Caco-2 (cell line): ENCODE data around the gene NDUFV3. TPM values are rescaled to one million over a fixed set of nuclear protein-coding genes. Genes with fewer than 3 reads are reported as not detected.
"Not testable (repeated sequence)": the region's sequence is repeated elsewhere in the genome, so short reads cannot be mapped to it uniquely, and the experiment has no call there.

ENCODE experiments used
- BruUV-seq: library from RNA; stranded (reverse); fragments of 400-500 nt; replicated peaks from 2 replicates; lab custom pipeline; 2021; lab: Mats Ljungman, UMichigan
- CTCF ChIA-PET: fragments of 300-600 bp; sonication (Branson Sonifier 250); formaldehyde crosslinking; loops from one replicate; lab custom pipeline; 2022; ENCODE audit warnings: antibody characterized with exemption; lab: Charles Lee
- POLR2A ChIA-PET: fragments of 300-600 bp; sonication (Branson Sonifier 250); formaldehyde crosslinking; loops from one replicate; lab custom pipeline; 2022; ENCODE audit warnings: antibody characterized with exemption; lab: Charles Lee
- DNase-seq, 2 experiments: peaks; one replicate each; pipeline versions ENCODE4 v3.0.0 to v3.0.0-alpha.2; 2020 to 2022
- H3K27me3 ChIP-seq: replicated peaks from 2 replicates; pipeline ENCODE4 v1.6.0; 2011; ENCODE audit warnings: low read length; ENCODE audit not compliant: control insufficient read depth, insufficient read depth
- H3K36me3 ChIP-seq: 2 replicates; pipeline ENCODE4 v1.5.1; 2011; ENCODE audit warnings: low read length; ENCODE audit not compliant: control insufficient read depth, insufficient read depth
- H3K4me1 ChIP-seq: fragments of 250-450 bp; sonication (Bioruptor Pico); 2 replicates; pipeline ENCODE4 v1.5.1; 2020; ENCODE audit warnings: mild to moderate bottlenecking
- H3K4me3 ChIP-seq: 2 replicates; pipeline ENCODE4 v1.5.1; 2011; ENCODE audit warnings: low read depth, mild to moderate bottlenecking, control low read depth, low read length
- H3K9me3 ChIP-seq: fragments of 250-450 bp; sonication (Bioruptor Pico); 2 replicates; pipeline ENCODE4 v1.5.1; 2020; ENCODE audit warnings: mild to moderate bottlenecking, moderate library complexity
- H3K27ac Mint-ChIP-seq: one replicate; pipeline ENCODE4 v1.8.0; 2022; ENCODE audit warnings: mixed read lengths; ENCODE audit not compliant: unreplicated experiment
- H3K27me3 Mint-ChIP-seq: one replicate; pipeline ENCODE4 v1.8.0; 2022; ENCODE audit warnings: mixed read lengths; ENCODE audit not compliant: insufficient read depth, unreplicated experiment
- H3K36me3 Mint-ChIP-seq: one replicate; pipeline ENCODE4 v1.8.0; 2022; ENCODE audit warnings: mild to moderate bottlenecking, mixed read lengths; ENCODE audit not compliant: insufficient read depth, unreplicated experiment
- H3K4me1 Mint-ChIP-seq: one replicate; pipeline ENCODE4 v1.8.0; 2022; ENCODE audit warnings: low read depth, mixed read lengths; ENCODE audit not compliant: unreplicated experiment
- H3K4me3 Mint-ChIP-seq: one replicate; pipeline ENCODE4 v1.8.0; 2022; ENCODE audit warnings: mild to moderate bottlenecking, moderate library complexity, mixed read lengths; ENCODE audit not compliant: unreplicated experiment
- H3K9me3 Mint-ChIP-seq: one replicate; pipeline ENCODE4 v1.8.0; 2022; ENCODE audit warnings: mixed read lengths; ENCODE audit not compliant: unreplicated experiment
- intact Hi-C: fragments of 100-400 bp; cut with micrococcal nuclease; formaldehyde crosslinking; loops from one replicate; pipeline ENCODE4 v1.10.0; 2022; ENCODE audit not compliant: unreplicated experiment
- total RNA-seq: library from RNA; stranded (reverse); gene quantifications from 2 replicates; pipeline ENCODE4 v1.2.3, GENCODE V29; 2022
- TF ChIP-seq, protein P1 (sequence below), 2 experiments: fragments of 200-600 bp in 1 of 2; IDR thresholded peaks; 1 replicate in 1 of 2; 2 replicates in 1 of 2; pipeline versions ENCODE4 v1.5.1 to v1.8.0; 2011 to 2022; ENCODE audit warnings: antibody characterized with exemption in 1 of 2, control low read depth in 1 of 2, inconsistent platforms in 1 of 2, low read depth in 1 of 2, low read length in 1 of 2, mild to moderate bottlenecking in 1 of 2, moderate library complexity in 1 of 2; ENCODE audit not compliant: insufficient read depth in 1 of 2, severe bottlenecking in 1 of 2, unreplicated experiment in 1 of 2

NDUFV3 gene
- total RNA-seq, 1 experiment from 2014 or later, result 32.5 TPM

DNA sequence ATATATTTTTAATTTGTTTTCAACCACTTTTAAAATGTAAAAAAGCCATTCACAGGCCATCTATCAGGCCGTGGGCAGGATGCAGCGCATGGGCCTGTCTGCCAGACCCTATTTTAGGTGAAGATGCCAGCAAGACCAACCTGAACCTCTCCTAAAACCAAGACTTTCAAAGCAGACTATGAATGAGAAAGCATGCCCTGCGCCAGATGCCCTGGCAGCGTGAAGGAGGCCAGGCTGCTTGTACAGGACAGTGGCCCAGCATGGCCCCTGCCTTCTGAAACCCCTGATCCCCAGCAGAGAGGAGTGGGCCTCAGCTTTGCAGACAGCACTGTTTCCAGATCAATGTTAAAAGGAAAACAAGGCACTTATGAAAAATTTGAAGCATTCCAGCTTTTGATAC lies 45.4 kb upstream of the NDUFV3 start:
- H3K36me3 Mint-ChIP-seq, result peaks cover 75% of the 10 kb centered on the region
- H3K27me3 ChIP-seq, result no peaks in the 10 kb centered on the region
- H3K27me3 Mint-ChIP-seq, result no peaks in the 10 kb centered on the region
- POLR2A ChIA-PET, result no interaction called here
- H3K9me3 Mint-ChIP-seq, result no peaks in the 10 kb centered on the region
- no peak for DNase-seq
- CTCF ChIA-PET, result no interaction called here
- H3K4me3 ChIP-seq, result no peak overlapping the region
- H3K9me3 ChIP-seq, result no peaks in the 10 kb centered on the region
- no TSS peak for BruUV-seq
- TF ChIP-seq, protein P1, sequence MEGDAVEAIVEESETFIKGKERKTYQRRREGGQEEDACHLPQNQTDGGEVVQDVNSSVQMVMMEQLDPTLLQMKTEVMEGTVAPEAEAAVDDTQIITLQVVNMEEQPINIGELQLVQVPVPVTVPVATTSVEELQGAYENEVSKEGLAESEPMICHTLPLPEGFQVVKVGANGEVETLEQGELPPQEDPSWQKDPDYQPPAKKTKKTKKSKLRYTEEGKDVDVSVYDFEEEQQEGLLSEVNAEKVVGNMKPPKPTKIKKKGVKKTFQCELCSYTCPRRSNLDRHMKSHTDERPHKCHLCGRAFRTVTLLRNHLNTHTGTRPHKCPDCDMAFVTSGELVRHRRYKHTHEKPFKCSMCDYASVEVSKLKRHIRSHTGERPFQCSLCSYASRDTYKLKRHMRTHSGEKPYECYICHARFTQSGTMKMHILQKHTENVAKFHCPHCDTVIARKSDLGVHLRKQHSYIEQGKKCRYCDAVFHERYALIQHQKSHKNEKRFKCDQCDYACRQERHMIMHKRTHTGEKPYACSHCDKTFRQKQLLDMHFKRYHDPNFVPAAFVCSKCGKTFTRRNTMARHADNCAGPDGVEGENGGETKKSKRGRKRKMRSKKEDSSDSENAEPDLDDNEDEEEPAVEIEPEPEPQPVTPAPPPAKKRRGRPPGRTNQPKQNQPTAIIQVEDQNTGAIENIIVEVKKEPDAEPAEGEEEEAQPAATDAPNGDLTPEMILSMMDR (IDR thresholded peaks at IDR 0.05; ENCODE audit: insufficient read depth in 1 of 2, low read depth in 1 of 2, low read length in 1 of 2, severe bottlenecking in 1 of 2, unreplicated experiment in 1 of 2), result no peak
- no peak overlapping the region for H3K4me3 Mint-ChIP-seq
- no peak overlapping the region for H3K27ac Mint-ChIP-seq
- intact Hi-C loops, result no loop called here
- H3K4me1 Mint-ChIP-seq, result no peaks in the 10 kb centered on the region
- H3K4me1 ChIP-seq, result no peaks in the 10 kb centered on the region
- peaks cover 2% of the 10 kb centered on the region for H3K36me3 ChIP-seq

DNA sequence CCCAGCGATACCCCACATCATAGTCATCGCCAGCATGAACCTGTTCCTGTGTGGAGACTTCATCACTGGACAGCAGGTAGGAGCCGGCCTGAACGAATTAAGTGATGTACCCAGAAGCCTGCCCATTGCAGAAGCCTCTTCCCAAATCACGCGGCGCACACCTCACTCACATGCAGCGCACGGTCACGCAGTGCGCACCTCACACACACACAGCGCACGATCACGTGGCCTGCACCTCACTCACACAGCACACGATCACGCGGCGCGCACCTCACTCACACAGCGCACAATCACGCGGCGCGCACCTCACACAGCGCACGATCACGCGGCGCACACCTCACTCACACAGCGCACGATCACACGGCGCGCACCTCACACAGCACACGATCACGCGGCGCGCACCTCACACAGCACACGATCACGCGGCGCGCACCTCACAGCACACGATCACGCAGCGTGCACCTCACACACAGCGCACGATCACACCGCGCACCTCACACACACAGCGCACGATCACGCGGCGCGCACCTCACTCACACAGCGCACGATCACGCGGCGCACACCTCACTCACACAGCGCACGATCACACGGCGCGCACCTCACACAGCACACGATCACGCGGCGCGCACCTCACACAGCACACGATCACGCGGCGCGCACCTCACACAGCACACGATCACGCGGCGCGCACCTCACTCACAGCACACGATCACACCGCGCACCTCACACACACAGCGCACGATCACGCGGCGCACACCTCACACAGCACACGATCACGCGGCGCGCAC lies 44.8 kb upstream of the NDUFV3 start:
- H3K27me3 Mint-ChIP-seq, BruUV-seq, H3K9me3 ChIP-seq, H3K4me3 ChIP-seq, CTCF ChIA-PET, H3K36me3 ChIP-seq, H3K9me3 Mint-ChIP-seq, H3K4me1 Mint-ChIP-seq, H3K4me1 ChIP-seq, DNase-seq, H3K4me3 Mint-ChIP-seq, intact Hi-C loops, POLR2A ChIA-PET, H3K27me3 ChIP-seq: not testable (repeated sequence)
- Mint-ChIP-seq H3K36me3 (peaks cover 75% of the 10 kb centered on the region), H3K27ac (peak overlapping the region; percentile 60)

GRCh38 chr21:42848932-42849758 lies 44.0 kb upstream of the NDUFV3 start:
- Histone ChIP-seq H3K36me3 (peaks cover 2% of the 10 kb centered on the region), H3K4me1 (no peaks in the 10 kb centered on the region), H3K9me3 (no peaks in the 10 kb centered on the region), H3K4me3 (no peak overlapping the region), H3K27me3 (no peaks in the 10 kb centered on the region)
- Mint-ChIP-seq H3K27ac (peak overlapping the region; percentile 60), H3K9me3 (no peaks in the 10 kb centered on the region), H3K4me3 (no peak overlapping the region), H3K27me3 (no peaks in the 10 kb centered on the region), H3K36me3 (peaks cover 72% of the 10 kb centered on the region), H3K4me1 (no peaks in the 10 kb centered on the region)
- intact Hi-C loops, result no loop called here
- DNase-seq, result no peak
- BruUV-seq, result no TSS peak
- ChIA-PET POLR2A (no interaction called here), CTCF (no interaction called here)
- TF ChIP-seq, protein P1 (IDR thresholded peaks at IDR 0.05; ENCODE audit: insufficient read depth in 1 of 2, low read depth in 1 of 2, low read length in 1 of 2, severe bottlenecking in 1 of 2, unreplicated experiment in 1 of 2), result no peak
